GM12873 (cell line): ENCODE results near the gene LCN1.
A peak's percentile ranks its signal among the peaks of the same experiment; 100 is the strongest.

Source experiments
- TF ChIP-seq, protein P1 (sequence below): IDR thresholded peaks from 2 replicates; pipeline ENCODE4 v1.5.1; 2012; ENCODE audit warnings: low read depth, mild to moderate bottlenecking, moderate library complexity, low read length, control low read depth; ENCODE audit not compliant: insufficient read depth; ENCODE audit errors: missing control alignments

Gene LCN1

DNA sequence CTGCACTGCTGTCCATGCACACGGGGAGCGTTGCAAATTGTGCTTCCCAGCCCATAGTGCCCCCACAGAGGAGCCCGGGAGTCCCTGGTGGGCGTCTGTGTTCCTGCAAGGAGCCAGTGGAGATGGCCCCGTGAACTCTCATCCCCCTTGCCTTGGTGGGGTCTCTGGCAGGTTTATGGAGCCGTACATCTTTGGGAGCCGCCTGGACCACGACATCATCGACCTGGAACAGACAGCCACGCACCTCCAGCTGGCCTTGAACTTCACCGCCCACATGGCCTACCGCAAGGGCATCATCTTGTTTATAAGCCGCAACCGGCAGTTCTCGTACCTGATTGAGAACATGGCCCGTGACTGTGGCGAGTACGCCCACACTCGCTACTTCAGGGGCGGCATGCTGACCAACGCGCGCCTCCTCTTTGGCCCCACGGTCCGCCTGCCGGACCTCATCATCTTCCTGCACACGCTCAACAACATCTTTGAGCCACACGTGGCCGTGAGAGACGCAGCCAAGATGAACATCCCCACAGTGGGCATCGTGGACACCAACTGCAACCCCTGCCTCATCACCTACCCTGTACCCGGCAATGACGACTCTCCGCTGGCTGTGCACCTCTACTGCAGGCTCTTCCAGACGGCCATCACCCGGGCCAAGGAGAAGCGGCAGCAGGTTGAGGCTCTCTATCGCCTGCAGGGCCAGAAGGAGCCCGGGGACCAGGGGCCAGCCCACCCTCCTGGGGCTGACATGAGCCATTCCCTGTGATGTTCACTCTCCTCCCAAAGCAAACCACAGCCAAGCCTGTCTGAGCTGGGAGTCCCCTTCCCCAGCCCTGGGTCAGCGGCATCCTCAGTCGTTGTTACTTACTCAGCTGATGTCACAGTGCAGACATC lies 17.6 kb upstream of the LCN1 start:
- TF ChIP-seq, protein P1, sequence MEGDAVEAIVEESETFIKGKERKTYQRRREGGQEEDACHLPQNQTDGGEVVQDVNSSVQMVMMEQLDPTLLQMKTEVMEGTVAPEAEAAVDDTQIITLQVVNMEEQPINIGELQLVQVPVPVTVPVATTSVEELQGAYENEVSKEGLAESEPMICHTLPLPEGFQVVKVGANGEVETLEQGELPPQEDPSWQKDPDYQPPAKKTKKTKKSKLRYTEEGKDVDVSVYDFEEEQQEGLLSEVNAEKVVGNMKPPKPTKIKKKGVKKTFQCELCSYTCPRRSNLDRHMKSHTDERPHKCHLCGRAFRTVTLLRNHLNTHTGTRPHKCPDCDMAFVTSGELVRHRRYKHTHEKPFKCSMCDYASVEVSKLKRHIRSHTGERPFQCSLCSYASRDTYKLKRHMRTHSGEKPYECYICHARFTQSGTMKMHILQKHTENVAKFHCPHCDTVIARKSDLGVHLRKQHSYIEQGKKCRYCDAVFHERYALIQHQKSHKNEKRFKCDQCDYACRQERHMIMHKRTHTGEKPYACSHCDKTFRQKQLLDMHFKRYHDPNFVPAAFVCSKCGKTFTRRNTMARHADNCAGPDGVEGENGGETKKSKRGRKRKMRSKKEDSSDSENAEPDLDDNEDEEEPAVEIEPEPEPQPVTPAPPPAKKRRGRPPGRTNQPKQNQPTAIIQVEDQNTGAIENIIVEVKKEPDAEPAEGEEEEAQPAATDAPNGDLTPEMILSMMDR, result no peak

DNA sequence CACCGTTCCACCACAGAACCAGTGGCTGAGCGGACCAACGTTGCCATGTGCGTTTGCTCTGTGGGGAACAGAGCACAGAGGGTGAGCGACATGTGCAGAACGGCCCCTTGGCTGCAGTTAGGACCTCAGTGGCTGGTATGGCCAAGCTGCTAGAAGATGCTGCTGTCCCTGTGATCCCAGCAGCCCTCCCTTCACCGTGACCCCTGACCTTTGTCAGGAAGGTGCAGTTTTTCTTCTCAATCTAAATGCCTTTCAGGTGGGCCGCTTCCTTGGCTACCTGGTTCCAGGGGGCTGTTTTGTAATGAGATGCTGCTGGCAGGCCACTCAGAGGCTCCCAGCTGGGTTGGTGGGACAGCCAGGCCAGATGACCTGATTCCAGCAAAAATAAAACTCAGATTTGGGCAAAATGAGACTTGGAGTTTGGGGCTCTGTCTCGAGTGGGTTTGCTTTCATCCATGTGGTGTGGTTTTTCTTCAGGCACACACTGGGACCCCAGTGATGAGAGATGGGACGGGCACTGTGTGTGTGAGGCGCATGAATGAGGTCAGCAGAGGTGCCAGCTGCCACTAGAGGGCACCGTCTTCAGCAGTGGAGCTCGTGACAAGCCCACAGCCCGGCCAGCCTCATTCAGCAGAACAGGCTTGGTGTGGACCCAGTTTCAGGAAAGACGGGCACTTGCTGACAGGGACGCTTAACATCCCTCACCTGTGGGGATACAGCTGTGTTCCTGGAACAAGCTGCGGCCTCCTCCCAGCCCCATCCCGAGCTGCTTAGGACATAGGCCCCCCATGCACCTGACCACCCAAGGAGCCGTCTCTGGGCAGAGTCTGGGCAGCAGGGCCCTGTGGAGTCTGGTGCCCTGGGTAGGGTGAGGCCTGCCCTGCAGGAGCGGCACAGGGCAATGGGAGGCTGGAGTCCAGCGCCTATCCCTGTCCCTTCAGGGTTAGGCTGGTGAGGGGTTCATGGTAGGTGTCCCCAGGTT lies 16.7 kb upstream of the LCN1 start:
- TF ChIP-seq, protein P1, result peak; percentile 90

DNA sequence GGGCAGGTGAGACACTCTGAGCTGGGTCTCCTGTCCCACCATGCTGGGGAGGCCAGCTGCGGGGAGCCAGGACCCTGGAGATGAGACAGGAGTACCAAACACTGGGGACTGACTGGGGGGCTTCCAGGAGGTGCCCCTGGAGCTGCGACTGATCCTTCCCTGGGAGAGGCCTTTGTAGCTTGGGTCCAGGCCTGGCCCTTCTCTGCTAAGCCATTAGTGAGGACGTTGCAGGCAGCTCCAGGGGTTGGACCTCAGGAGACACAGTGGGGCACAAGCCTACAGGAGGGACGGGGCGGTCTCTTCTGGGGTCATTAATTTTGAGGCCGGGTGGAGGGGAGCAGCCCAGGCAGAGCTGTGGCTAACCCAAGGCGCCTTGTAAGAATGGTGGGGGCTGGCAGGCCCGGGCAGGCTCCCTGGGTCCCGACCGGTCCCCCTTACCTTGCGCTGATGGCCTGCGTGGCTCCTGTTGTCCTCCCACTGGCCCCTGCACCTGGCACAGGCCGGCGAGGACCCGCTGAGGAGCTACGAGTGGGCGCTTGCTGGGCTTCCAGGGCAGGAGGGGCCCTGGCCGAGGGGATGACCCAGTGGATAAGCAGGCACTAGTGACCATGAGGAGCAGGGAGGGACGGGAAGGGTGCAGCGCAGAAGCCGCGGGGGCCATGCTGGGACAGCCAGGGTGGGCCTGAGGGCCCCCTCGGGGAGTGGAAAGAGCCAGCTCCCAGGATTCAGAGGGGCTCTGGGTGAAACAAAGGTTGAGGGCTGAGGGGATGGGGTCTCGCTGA lies 15.6 kb upstream of the LCN1 start:
- TF ChIP-seq, protein P1, result no peak

DNA sequence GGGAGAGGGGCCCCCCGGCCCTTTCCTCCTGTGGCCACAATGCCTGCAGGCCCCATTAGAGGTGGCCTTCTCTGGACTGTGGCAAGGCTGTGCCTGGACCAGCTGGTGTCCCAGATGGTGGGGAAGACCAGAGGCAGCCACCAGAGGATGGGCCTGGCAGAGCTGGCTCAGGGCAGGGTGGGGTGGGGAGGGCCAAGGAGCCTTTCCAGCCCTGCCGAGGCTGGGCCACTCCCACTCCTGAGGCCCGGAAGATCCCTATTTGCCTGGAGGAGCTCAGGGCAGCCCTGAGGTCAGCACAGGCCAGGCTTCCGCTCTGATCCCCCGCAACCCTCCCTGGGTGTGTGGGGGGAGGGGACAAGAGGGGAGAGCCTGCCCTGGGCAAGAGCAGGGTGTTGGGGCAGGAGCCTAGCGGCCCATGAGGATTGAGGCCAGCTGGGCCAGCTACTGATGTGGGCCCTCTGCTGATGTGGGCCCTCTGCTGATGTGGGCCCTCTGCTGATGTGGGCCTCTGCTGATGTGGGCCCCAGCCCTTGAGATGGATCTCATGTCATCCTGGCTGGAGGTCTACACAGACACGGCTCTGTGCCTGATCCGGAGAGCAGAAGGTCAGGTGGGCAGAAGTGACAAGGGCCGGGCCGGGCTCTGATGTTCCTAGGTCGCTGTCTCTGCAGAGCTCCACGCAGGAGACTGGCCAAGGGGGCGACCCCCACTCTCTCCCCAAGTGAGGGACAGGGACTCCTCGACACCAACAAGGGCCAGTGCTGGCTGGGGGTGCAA lies 14.7 kb upstream of the LCN1 start:
- TF ChIP-seq, protein P1, result no peak

DNA sequence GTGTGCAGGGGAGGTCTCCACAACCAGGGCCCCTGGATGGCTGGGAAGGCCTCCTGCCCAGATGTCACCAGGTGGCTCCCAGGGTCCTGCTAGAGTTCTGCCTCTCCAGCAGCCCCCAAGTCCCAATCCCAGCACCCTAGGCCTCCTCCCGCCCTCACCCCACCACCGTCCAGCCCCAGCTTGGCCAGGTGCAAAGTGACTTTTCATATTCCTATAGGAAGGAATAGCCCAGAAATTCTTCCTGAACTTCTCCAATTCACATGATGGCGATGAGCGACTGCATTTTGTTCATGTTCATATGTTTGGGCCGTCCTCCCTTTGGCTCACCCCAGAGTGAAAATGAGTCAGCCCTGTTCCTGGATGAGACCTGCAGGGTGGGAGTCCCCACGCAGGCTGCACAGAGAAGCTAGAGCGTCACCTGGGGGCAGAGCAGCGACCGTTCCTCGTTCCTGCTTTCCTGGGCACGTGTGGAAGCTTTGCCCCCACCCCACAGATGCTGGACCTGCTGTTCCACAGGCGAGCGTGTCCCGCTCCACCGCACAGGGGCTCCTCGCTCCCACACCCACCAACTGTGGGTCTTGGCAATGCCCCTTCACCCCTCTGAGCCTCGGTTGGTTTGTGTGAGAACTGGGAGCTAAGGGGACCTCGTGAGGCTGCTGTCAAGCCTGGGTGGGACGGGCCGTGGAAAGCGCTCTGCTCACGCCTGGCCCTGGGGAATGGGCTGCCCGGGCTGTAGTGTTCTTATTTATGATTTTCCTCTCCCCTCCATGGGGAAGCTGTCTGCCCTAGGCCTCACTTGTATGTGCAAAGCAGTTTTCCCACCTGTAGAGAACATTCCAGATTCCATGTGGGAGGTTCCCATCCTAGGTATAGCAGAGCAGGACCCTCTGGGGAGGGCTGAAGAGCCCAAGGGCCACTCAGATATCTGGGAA lies 13.9 kb upstream of the LCN1 start:
- TF ChIP-seq, protein P1, result no peak
